HepG2 (cell line): ENCODE measurements around the gene LLGL2.

Source experiments
- CSRNP2 ChIP-seq: sonication (generic); formaldehyde crosslinking; conservative IDR thresholded peaks from 2 replicates; pipeline ENCODE4 v1.8.0; 2022; ENCODE audit warnings: low read depth, missing genetic modification reagents
- TFE3 ChIP-seq: IDR thresholded peaks from 2 replicates; pipeline ENCODE4 v1.6.1; 2016

GRCh38 chr17:75550139-75550465, 24.6 kb downstream of the LLGL2 start:
- TF ChIP-seq CSRNP2 (CRISPR knock-in tag) (no peak), TFE3 (CRISPR knock-in tag) (no peak)
